Superior temporal gyrus (tissue), 1 donor: ENCODE measurements around the gene LZIC.
A peak's percentile ranks its signal among the peaks of the same experiment; 100 is the strongest.

Experiments used
- DNase-seq: peaks from one replicate; pipeline ENCODE4 v3.0.0-alpha.2; 2016; ENCODE audit errors: extremely low spot score

LZIC gene

DNA sequence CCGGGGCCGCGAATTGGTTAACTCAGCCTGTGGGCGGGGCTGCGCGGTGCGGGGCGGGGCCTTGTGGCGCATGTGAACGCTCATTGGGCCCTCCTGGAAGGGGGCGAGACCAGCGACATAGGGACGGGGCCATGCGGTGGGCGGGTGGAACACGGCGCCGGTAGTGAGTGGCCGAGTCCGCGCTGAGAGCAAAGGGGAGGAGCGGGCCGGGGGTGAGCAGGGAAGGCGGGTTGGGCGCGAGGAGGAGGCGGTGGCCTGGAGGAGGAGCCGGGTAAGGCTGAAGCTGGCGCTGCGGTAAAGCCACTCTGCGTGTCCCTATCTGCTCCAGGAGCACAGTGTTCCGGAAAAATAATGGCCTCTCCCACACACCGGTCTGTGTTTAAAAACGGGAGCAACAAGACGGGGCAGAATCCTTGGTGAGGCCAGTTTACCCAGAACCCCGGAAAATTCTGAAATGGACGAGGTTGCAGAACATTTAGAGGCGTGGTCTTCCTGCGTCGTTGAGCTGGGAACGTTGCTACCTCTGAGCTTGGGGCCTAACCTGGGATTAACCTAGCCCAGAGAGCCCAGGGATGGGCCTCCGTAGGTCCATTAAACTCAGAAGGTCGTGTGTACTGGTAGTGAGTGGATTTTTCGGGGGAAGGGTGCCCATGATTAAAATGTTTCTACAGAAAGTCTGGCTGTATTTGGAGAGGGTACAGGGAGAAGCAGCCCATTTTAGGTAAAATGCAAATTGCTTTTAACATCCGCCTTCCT lies 32.6 kb downstream of the LZIC start:
- peak; percentile 98 for DNase-seq

DNA sequence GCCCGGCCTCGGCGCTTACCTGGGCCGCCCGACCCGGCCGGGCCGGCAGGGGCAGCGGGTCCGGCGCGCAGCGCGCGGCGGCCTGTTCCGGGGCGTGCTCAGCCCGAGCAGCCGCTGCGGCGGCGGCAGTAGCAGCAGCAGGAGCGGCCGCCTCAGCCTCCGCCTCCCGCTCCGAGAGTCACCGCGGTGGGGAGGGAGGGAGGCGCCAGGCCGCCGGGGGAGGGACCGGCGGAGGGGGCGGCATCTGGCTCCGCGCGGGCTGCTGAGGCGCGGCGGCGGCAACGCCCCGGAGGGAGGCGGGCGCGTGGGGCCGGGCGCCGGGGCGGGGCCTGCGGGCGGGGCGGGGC lies 33.1 kb downstream of the LZIC start, which contains the start of gene CTNNBIP1:
CTNNBIP1 (minus strand) TSS at position 194 of the 347 bp plus-strand sequence. CDS start 38,205 bp downstream, outside the sequence.
- DNase-seq: no peak

DNA sequence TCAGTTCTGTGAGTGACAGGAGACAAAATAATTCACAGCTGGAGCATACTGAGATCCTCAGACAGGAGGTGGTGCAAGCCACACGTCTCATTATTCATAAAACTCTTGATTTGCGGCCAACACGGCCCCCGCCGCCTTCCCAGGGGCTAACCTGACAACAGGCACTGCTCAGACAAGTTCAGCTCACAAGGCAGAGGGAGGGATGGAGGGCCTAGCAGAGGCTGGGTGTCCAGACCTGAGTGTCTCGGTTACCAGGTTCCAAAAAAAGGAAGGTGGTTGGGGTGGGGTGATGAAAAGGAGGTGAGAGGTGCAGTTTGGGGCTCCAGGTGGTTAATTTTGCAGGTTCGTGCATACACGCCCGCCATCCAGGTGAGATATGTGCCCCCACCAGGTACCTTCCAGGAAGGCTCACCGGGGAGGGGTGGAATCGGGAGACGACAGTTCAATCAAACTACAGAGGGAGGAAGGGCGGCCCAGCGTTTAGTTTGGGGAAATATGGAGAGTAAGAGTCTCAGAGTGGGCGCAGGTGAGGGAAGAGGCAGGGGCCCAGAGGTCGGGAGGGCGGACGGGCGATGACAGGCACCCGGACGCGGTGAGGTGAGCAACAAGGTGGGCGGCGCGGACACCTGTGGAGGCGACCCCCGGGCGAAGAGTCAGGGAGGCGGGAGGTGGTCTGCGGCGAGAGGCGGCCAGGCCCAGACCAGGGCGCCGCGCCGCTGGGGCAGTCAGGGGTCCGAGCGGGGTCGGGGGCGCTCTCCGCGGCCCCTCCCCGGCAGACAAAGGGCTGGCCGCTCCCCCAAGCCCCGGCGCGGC lies 33.8 kb downstream of the LZIC start:
- no peak for DNase-seq

DNA sequence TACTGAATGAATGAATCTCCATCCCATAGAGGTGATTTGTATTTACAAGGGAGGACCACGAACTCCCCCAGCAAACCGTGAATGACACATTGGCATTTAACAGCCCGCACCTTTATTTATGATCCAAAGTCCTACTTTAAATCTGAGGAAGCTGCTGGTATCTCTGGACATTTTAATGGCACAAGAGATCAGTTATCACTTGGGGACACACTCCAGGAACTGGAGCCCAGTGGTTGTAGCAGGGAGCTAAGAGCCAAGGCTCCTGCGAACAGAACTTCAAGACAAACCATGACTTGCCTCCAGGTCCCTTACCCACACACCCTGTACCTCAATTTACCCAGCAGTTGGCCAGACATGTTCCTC lies 34.3 kb downstream of the LZIC start:
- no peak for DNase-seq

DNA sequence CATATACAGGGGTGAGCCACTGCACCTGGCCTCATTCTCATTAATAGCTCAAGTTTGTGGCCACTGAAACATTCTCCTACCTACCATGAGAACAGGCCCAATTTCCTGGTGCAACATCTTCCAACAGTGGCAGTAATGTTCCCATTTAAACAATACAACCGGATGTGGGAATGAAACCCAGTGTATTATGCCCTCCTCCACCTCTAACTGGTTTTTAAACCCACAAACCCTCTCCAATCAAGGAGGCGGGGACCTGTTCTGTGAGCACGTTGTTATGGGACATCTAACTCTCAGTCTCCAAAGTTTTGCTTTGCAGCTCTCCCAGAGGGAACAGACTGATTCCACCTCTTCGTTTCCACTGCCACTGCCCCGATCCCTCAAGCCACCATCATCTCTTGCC lies 35.8 kb downstream of the LZIC start:
- DNase-seq: no peak

DNA sequence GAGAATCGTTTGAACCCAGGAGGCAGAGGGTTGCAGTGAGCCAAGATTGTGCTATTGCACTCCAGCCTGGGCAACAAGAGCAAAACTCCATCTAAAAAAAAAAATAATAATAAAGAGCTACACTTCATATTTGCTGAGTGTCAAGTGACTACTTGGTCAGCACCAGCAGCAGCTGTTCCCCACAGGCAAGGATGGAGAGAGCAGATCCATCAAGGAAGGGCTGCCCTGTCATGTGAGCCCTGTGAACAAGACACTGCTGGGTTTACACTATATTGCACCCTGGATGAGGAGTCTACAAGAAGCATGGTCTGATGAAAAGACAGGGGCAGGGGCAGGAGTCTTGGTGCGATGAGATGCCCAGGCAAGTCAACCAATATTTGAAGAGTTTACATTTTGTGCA lies 36.7 kb downstream of the LZIC start:
- no peak for DNase-seq

DNA sequence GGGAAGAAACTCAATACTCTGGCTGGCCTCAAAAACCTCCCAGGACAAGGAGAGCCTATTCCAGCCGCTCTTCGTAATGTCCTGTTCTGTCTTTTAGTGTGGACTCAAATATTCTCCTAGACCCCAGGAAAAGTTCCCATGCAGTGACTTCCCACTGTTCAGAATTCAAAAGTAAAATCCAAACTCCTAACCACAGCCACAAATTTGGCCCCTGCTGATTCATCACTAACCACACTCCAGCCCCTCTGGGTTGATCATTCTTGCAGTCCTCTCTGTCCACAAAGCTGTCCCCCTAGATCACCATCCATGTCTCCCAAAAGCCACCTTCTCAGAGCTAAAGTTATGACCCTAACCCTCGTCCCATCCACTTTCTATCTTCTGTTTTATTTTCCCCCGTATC lies 38.2 kb downstream of the LZIC start:
- DNase-seq: no peak

DNA sequence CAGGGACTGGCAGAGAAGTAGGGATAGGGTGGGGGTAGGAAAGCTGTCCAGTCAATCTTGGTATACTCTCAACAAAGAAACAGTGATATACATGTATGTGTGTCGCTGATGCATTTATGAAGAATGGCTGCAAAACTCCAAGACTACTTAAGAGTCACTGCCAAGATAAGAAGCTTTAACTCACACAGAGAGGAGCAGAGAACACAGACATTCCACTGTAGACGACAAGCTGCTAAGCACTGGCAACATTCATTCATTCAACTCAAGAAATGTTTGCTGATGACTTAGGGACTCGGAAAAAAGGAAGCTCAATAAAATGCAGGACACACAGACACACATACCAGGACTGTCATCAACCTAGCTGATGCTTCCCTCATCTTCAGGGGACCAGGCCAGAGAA lies 38.6 kb downstream of the LZIC start:
- no peak for DNase-seq

DNA sequence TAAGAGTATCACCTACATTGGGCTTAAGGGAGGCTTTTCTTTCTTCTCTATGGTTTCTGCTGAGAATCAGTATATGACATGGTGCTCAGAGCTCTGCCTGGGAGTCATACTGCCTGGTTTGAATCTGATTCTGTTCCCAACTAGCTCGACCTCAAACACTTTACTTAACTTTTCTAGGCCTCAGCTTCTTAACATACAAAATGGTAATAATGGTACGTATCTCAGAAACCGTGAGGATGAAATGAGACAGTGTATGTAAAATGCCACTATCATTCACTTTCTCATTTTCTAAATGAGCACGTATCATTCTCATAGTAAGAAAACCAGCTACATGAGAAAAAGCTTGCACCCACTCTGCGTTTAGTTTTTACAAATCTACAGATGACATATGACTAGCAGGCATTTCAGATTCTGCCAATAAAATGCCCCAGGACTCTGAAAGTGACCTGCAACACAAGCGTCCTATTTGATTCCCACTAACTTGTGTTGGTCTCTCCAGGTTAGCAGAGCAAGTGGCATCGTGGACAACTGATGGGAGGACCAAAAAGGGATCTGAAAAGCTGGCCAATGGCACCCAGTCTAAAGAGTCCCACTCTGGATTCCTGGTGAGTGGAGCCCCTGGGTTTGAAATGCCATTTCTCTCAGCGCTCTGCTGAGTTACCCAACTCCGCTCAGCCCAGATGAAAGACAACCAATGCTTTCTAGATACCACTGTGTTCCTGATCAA lies 39.2 kb downstream of the LZIC start:
- no peak for DNase-seq

DNA sequence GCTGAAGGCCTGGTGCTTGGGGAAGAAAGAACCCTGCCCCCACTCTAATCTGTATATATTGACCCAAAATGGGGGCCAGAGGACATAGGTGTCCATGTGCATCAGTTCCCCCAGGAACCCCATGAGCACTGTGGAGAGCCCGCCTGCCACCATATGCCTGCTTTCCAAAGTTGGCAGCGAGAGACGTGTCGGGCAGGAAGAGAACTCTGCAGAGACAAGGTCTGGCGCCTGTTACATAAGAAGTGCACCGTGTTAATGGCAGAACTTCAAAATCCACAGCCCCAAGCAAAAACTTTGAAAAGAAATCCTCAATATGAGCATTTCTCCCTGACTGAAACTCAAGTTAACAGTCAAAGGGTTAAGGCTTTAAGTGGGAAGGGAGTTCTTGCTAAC lies 41.1 kb downstream of the LZIC start:
- DNase-seq: peak; percentile 50

DNA sequence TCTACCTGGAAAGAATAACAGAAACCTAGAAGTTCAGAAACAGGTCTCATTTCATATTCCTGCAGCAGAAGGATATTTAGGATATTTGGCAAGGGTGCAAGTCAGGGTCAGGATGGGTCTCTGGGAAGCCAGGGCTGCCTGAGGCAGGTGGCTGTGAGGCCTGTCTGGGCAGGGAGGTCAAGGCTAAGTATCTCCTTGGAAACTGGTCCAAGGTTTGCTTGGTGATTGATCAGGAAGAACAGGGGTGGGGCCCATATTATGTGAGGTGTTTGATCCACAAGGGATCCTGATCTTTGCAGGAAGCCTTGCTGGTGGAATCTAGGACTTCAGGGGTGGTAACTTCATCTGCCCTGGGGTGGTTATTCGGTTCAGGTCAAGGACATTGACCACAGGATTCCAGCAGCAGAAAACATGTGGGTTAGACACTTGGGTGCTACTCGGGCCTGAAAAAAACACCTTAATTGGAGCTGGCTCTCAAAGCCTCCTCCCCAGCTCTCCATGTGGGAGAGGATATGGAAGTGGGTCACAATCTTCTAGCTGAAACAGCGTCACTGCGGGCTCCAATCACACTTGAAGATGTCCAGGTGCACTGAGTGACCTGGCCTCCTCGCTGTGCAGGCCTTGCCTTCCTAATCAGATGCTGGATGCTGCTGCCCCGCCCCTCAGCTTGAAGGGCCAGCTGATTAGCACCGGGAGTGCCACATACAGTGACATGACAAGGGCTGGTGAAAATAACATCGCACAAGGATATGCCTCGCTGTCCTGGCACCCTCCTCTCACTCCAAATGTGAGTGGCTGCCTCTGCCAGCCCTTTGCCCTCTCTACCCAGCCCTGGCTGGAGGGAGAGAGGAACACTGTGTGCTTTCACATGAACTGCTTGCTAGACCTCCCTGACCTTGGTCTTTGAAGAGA lies 41.8 kb downstream of the LZIC start:
- DNase-seq: peak; percentile 45

DNA sequence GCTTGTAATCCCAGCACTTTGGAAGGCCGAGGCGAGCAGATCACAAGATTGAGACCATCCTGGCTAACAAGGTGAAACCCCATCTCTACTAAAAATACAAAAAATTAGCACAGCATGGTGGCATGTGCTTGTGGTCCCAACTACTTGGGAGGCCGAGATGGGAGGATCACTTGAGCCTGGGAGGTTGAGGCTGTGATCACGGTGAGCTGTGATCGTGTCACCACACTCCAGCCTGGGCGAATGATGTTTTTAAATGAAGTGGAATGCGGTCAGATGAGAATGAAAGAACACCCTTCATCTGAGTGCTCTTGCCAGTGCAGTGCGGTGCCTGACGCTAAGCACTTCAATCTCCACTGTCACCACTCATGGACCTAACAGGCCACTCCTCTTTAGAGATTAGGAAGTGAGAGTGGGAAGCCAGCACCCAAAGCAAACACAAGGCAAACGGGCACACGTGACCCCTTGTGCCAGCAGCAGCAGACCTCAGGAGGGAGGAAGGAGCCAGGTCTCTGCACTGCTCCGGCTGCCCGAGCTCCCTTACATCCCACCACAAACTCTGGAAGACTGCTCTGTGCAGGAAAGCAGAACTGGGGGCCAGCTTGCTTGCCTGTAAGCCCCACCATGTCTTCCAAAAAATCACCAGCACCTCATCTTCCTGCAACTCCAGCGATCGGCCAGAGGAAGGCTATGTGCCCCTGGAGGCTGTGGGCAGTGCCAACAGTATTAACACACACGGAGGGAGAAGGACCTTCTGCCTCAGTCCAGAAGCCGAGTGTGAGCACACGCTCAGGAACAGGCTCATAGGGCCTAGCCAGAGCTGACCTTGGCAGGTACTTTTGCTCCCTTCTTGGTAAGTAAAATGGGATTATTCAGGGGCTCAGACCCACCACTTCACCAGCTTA lies 42.8 kb downstream of the LZIC start:
- peak; percentile 65 for DNase-seq

DNA sequence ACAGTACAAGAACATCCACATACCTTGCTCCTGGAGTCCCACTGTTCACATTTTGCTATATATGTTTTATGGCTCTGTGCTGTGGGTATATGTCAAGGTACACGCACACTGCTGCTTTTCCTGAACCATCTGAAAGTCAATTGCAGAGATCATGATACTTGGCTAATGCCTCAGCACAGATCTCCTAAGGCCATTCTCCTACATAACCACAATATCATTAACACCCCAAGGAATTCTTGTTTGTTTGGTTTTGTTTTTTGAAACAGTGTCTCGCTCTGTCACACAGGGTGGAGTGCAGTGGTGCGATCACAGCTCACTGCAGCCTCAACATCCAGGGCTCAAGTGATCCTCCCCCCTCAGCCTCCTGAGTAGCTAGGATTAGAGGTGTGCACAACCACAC lies 49.1 kb downstream of the LZIC start:
- no peak for DNase-seq

DNA sequence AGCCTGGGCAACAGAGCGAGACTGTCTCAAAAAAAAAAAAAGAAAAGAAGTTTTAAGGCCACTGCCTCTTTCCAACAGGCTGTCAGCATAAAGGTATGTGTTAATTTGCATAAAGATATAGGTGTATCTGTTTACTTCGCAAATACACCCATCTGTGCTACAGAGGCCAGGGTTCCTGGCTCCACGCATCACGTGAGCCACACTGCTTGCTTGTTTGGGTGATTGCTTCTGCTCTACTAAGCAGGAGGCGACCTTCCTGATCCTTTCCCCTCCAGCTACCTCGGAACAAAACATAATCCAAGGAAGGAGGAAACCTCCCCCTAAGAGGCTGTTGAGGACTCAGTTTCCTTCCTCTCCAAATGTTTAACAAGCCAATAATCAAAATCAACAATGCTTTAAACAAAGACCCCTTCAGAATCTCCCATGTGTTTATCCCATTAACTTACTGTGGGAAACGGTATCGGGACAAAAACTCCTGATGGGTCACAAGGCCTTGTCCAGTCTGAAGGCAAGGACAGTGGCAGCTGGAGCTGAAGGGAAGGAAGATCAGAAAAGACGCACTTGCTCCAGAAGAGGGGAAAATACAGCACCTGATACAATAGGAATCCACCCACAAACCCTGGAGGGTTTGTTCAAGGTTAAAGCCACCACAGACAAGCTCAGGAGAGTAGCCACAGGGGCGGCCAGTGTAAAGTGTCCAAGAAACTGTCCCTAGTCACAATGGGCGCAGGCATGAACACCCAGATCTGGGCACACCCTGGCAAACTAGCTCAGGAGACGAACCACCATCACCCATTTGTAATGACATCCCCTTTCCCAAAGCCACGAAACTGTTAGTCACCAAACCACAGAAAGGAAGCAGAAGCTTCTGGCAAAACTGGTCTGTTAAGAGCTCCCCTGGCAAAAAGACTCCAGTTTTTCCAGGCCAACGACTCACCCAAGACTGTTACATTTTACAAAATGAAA lies 50.3 kb downstream of the LZIC start:
- peak; percentile 7 for DNase-seq

DNA sequence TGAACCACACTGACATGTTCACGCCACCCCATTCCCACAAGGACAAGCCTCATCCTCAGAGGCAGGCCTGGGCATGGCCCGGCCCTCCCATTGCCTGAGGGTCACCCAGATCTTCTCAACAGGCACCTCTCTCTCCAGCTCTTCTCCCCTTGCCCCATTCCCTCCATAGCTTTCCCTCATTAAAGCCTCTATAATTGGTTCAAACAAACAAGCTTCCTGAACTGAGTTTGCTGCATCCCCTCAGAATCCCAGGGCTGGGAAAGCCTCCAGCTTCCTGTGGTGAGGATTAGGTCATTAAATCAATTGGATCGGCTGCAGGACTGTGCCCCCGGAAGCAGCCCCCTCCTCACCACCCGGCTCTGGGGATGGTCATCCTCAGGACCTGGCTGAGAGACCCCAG lies 52.0 kb downstream of the LZIC start:
- DNase-seq: peak; percentile 2

DNA sequence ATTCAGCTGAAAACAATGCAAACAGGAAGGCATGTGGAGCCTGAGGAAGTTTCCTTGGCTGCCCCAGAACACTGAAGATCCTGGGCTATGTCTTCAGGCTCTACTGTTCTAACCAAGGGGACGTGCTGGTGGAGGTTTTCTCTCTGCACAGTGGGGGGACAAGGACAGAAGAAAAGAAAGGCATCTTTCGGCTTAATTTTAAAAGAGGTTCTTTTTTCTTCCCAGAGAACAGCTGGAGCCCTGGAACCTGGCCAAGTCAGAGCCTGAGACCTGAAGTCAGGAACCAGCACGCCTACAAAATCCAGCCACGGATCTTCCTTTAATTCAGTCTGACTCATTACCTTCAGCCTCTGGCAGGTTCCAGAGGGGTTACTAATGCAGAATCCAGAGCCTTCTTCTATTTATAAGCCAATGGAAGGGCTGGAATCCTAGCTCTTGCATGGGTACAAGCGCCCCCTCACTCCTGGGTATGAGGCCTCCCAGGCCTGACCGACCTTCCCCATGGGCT lies 52.9 kb downstream of the LZIC start:
- no peak for DNase-seq

DNA sequence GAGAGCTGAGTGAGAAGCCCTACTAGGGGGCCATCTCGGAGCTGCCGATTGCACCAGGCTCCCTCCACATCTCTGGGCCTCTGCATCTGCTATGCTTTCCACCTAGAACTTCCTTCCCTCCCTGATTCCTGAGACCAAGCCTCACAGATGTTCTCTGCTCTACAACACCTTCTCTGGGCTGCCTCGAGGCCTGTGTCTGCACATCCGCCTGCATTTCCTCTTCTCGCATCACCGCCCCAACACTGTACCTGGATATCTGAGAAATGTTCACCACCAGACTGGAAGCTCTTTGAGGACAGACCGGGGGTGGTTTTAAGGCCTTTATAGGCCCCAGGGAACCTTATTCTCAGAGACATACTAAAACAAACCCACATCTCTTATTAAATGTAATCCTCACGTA lies 53.8 kb downstream of the LZIC start:
- DNase-seq: no peak

DNA sequence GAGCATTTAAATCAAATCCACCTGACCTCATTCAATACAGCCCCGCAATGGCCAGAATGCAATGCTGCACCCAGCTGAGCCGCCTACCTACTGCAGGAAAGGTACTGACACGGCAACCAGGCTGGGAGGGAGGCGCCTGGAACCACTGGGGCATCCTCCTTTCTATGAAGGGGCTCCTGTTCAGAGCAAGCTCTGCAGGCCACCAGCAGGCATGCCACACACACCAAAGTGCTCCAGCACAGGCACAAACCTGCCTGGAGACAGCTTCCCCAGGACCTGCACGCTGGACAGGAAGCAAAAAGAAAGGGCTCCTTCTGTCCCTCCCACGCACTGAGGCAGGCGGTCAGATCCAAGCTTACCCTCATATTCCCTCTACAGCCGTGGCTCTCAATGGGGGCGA lies 54.3 kb downstream of the LZIC start:
- DNase-seq: no peak

DNA sequence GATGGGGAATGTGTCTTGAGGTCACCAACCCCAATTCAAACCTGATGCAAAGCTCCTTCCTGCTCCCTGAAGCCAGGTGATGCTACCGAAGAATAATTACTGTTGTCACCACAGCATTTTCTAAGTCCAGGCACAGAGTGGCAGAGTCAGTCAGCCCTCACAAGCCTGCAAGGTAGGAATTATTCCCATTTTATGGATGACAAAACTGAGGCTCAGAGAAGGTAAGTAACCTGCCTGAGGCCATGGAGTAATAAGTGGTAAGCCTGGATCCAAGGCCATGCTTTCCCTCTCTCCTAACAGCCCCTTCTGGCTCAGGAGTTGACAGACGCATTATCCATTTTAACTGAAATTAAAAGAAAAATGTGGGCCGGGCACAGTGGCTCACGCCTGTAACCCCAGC lies 56.1 kb downstream of the LZIC start:
- DNase-seq: no peak
